ENCODE measurements around the gene COL21A1.

DNA sequence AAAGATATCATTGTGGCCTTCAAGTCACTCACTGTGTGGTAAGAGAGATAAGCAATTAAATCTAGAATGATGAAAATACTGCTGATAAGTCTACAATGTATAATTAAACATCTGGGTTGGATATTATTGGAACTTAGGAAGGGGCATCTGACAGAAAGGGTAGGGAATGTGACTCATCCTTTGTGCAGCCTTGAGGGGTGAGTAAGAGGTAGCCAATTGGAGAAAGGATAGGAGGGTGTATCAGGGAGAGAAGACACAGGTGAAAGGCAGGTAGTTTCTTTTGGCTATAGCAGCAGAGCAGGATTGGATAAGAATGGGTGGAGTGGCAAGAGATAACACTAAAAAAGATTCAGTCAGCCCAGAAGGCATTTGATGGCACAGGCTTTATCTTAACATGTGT lies 182.0 kb downstream of the COL21A1 start:
- no peak for TF ChIP-seq POLR2A (IDR thresholded peaks at IDR 0.05; ENCODE audit: low read length)
- no peak for TF ChIP-seq EP300 (IDR thresholded peaks at IDR 0.05)
- TF ChIP-seq, protein P1, sequence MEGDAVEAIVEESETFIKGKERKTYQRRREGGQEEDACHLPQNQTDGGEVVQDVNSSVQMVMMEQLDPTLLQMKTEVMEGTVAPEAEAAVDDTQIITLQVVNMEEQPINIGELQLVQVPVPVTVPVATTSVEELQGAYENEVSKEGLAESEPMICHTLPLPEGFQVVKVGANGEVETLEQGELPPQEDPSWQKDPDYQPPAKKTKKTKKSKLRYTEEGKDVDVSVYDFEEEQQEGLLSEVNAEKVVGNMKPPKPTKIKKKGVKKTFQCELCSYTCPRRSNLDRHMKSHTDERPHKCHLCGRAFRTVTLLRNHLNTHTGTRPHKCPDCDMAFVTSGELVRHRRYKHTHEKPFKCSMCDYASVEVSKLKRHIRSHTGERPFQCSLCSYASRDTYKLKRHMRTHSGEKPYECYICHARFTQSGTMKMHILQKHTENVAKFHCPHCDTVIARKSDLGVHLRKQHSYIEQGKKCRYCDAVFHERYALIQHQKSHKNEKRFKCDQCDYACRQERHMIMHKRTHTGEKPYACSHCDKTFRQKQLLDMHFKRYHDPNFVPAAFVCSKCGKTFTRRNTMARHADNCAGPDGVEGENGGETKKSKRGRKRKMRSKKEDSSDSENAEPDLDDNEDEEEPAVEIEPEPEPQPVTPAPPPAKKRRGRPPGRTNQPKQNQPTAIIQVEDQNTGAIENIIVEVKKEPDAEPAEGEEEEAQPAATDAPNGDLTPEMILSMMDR (IDR thresholded peaks at IDR 0.05): no peak
- TF ChIP-seq, protein P2, sequence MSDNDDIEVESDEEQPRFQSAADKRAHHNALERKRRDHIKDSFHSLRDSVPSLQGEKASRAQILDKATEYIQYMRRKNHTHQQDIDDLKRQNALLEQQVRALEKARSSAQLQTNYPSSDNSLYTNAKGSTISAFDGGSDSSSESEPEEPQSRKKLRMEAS (IDR thresholded peaks at IDR 0.05): no peak
- no peak for TF ChIP-seq BHLHE40 (IDR thresholded peaks at IDR 0.05; ENCODE audit: low read depth, low read length)
